Neural progenitor cell (in vitro differentiated cells): Measurements from ENCODE around the gene TMEM223.

Experiments used
- CTCF ChIP-seq: fragments of 200-600 bp; sonication (generic); IDR thresholded peaks from 2 replicates; pipeline ENCODE4 v1.5.1; 2017; ENCODE audit warnings: antibody characterized with exemption, mild to moderate bottlenecking
- EZH2 ChIP-seq: fragments of 200-600 bp; sonication (generic); IDR thresholded peaks from 2 replicates; pipeline ENCODE4 v1.6.1; 2017; ENCODE audit warnings: antibody characterized with exemption, mild to moderate bottlenecking, moderate library complexity
- EZH2phosphoT487 ChIP-seq: fragments of 200-600 bp; sonication (generic); IDR thresholded peaks from 2 replicates; pipeline ENCODE4 v1.6.1; 2017; ENCODE audit warnings: antibody characterized with exemption

GRCh38 chr11:62806611-62807121 is 14.9 kb upstream of the TMEM223 start:
- no peak for TF ChIP-seq CTCF
- TF ChIP-seq EZH2, result no peak
- TF ChIP-seq EZH2phosphoT487, result no peak
